ENCODE results near the gene IFNAR1. TPM values are rescaled to one million over a fixed set of nuclear protein-coding genes. Genes with fewer than 3 reads are reported as not detected.

Gene IFNAR1
- total RNA-seq, 1 donor from 2014 or later = 24.4 TPM

GRCh38 chr21:33305938-33306337 is 18.8 kb upstream of the IFNAR1 start:
- Histone ChIP-seq H3K36me3 (no peaks in the 10 kb centered on the region), H3K4me3 (no peak overlapping the region), H3K9me3 (replicated peaks) (no peaks in the 10 kb centered on the region), H3K27ac (replicated peaks) (no peak overlapping the region), H3K4me1 (peaks cover 13% of the 10 kb centered on the region), H3K27me3 (ENCODE audit: low read depth) (no peaks in the 10 kb centered on the region)
- TF ChIP-seq, protein P1, sequence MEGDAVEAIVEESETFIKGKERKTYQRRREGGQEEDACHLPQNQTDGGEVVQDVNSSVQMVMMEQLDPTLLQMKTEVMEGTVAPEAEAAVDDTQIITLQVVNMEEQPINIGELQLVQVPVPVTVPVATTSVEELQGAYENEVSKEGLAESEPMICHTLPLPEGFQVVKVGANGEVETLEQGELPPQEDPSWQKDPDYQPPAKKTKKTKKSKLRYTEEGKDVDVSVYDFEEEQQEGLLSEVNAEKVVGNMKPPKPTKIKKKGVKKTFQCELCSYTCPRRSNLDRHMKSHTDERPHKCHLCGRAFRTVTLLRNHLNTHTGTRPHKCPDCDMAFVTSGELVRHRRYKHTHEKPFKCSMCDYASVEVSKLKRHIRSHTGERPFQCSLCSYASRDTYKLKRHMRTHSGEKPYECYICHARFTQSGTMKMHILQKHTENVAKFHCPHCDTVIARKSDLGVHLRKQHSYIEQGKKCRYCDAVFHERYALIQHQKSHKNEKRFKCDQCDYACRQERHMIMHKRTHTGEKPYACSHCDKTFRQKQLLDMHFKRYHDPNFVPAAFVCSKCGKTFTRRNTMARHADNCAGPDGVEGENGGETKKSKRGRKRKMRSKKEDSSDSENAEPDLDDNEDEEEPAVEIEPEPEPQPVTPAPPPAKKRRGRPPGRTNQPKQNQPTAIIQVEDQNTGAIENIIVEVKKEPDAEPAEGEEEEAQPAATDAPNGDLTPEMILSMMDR (IDR thresholded peaks at IDR 0.05; ENCODE audit: borderline replicate concordance) = no peak
- intact Hi-C loops (cut with micrococcal nuclease) = no loop called here
- DNase-seq = no peak

- intact Hi-C loops (cut with micrococcal nuclease) = no loop called here
- H3K27me3 ChIP-seq (ENCODE audit: low read depth) = no peaks in the 10 kb centered on the region
- no peaks in the 10 kb centered on the region for H3K36me3 ChIP-seq
- TF ChIP-seq, protein P1 (IDR thresholded peaks at IDR 0.05; ENCODE audit: borderline replicate concordance) = no peak
- no peak overlapping the region for H3K4me3 ChIP-seq
- no peaks in the 10 kb centered on the region for H3K4me1 ChIP-seq
- H3K9me3 ChIP-seq (replicated peaks) = peaks cover 8% of the 10 kb centered on the region
- no peak for DNase-seq
- H3K27ac ChIP-seq (replicated peaks) = no peak overlapping the region
Measured at GRCh38 chr21:33308586-33309490, 15.9 kb upstream of the IFNAR1 start.

DNA sequence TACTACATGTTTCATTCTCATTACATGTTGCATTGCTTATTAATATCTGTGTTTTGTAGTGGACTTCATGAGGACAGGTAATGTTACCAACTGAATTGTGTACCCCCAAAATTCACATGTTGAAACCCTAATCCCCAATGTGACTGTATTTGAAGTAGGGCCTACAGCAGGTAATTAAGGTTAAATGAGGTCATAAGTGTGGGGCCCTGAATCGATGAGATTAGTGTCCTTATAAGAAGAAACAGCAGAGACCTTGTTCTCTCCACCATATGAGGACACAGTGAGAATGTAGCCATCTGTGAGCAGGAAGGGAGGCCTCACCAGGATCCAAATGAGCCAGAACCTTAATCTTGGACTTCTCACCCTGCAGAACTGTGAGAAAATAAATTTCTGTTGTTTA is 15.0 kb upstream of the IFNAR1 start:
- Histone ChIP-seq H3K4me3 (no peak overlapping the region), H3K9me3 (replicated peaks) (peaks cover 12% of the 10 kb centered on the region), H3K27me3 (ENCODE audit: low read depth) (no peaks in the 10 kb centered on the region), H3K36me3 (no peaks in the 10 kb centered on the region), H3K27ac (replicated peaks) (no peak overlapping the region), H3K4me1 (no peaks in the 10 kb centered on the region)
- intact Hi-C loops (cut with micrococcal nuclease) = no loop called here
- DNase-seq = no peak
- TF ChIP-seq, protein P1 (IDR thresholded peaks at IDR 0.05; ENCODE audit: borderline replicate concordance) = no peak

- intact Hi-C loops (cut with micrococcal nuclease) = no loop called here
- no peak for DNase-seq
- TF ChIP-seq, protein P1 (IDR thresholded peaks at IDR 0.05; ENCODE audit: borderline replicate concordance) = no peak
- Histone ChIP-seq H3K9me3 (replicated peaks) (peaks cover 12% of the 10 kb centered on the region), H3K4me3 (no peak overlapping the region), H3K36me3 (no peaks in the 10 kb centered on the region), H3K27me3 (ENCODE audit: low read depth) (no peaks in the 10 kb centered on the region), H3K27ac (replicated peaks) (no peak overlapping the region), H3K4me1 (no peaks in the 10 kb centered on the region)
Measured at GRCh38 chr21:33312121-33312520, 12.6 kb upstream of the IFNAR1 start.

DNA sequence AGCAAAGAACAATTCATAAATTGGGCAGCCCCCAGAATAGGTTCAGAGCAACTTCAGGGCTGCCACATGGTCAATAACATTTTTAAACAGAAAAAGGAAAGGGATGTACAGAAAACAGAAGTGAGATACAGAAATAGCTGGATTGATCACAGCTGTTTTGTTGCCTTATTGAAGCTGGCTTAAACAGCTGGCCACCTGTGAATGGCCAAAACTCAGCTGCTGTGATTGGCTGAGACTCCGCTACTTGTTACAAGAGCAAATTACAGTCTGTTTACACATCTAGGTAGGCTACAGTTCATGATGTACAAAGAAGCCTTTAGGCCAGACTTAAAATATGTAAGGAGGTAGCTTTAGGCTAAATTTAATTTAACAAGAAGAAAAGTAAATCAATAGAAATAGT is 11.6 kb upstream of the IFNAR1 start:
- TF ChIP-seq, protein P1 (IDR thresholded peaks at IDR 0.05; ENCODE audit: borderline replicate concordance) = no peak
- no peak for DNase-seq
- peaks cover 12% of the 10 kb centered on the region for H3K9me3 ChIP-seq (replicated peaks)
- intact Hi-C loops (cut with micrococcal nuclease) = no loop called here
- no peak overlapping the region for H3K27ac ChIP-seq (replicated peaks)
- H3K4me3 ChIP-seq = no peak overlapping the region
- H3K36me3 ChIP-seq = no peaks in the 10 kb centered on the region
- H3K4me1 ChIP-seq = no peaks in the 10 kb centered on the region
- H3K27me3 ChIP-seq (ENCODE audit: low read depth) = no peaks in the 10 kb centered on the region
